ENCODE measurements around the gene DDX46.
"Not testable (repeated sequence)": the region's sequence is repeated elsewhere in the genome, so short reads cannot be mapped to it uniquely, and the experiment has no call there.

DDX46 gene, protein sequence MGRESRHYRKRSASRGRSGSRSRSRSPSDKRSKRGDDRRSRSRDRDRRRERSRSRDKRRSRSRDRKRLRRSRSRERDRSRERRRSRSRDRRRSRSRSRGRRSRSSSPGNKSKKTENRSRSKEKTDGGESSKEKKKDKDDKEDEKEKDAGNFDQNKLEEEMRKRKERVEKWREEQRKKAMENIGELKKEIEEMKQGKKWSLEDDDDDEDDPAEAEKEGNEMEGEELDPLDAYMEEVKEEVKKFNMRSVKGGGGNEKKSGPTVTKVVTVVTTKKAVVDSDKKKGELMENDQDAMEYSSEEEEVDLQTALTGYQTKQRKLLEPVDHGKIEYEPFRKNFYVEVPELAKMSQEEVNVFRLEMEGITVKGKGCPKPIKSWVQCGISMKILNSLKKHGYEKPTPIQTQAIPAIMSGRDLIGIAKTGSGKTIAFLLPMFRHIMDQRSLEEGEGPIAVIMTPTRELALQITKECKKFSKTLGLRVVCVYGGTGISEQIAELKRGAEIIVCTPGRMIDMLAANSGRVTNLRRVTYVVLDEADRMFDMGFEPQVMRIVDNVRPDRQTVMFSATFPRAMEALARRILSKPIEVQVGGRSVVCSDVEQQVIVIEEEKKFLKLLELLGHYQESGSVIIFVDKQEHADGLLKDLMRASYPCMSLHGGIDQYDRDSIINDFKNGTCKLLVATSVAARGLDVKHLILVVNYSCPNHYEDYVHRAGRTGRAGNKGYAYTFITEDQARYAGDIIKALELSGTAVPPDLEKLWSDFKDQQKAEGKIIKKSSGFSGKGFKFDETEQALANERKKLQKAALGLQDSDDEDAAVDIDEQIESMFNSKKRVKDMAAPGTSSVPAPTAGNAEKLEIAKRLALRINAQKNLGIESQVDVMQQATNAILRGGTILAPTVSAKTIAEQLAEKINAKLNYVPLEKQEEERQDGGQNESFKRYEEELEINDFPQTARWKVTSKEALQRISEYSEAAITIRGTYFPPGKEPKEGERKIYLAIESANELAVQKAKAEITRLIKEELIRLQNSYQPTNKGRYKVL

DNA sequence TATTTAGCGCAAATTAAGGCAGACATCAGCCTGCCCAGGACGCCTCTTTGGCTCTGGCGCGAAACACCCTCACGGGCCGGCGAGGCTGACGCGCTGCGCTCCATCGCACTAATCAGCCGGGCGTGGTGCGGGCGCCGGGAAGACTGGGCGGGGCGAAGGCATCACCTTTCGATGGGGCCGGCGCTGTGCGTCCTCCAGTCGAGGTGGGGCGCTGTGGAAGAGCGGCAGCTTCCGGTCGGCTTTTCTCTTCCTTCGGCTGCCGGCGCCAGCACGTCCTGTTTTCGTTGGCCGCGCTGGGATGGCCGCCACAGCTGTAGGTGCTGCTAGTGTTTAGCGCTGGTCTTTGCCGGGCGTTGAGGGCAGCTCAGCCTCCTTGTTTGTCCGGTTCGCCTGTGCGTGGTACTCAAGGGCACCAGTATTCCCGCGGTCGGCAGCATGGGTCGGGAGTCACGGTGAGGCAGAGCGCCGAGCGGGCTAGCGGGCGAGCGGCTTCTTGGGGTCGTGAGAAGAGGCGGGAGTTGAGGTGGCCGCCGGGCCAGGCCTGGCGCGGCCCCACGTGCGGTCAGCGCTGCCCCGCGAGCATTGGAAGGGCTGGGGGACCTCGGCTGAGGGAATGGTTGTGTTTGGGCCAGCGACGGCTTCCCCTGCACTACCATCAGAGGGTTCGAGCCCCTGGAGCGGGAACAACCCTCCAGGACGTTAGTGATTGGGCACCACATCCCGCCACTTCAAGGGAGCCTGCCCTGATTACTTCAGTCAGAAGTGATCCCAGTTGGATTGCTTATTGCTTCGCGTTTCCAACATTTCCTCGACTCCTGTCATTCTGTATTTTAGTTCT is at the start of gene DDX46:
TSS of gene DDX46 (plus strand) at position 276 of the 838 bp plus-strand sequence. CDS start at position 436, 160 bp downstream.
- TF ChIP-seq, protein P1, sequence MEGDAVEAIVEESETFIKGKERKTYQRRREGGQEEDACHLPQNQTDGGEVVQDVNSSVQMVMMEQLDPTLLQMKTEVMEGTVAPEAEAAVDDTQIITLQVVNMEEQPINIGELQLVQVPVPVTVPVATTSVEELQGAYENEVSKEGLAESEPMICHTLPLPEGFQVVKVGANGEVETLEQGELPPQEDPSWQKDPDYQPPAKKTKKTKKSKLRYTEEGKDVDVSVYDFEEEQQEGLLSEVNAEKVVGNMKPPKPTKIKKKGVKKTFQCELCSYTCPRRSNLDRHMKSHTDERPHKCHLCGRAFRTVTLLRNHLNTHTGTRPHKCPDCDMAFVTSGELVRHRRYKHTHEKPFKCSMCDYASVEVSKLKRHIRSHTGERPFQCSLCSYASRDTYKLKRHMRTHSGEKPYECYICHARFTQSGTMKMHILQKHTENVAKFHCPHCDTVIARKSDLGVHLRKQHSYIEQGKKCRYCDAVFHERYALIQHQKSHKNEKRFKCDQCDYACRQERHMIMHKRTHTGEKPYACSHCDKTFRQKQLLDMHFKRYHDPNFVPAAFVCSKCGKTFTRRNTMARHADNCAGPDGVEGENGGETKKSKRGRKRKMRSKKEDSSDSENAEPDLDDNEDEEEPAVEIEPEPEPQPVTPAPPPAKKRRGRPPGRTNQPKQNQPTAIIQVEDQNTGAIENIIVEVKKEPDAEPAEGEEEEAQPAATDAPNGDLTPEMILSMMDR (IDR thresholded peaks at IDR 0.05; ENCODE audit: insufficient read depth, low read length, missing control alignments): peak; percentile 91
- H3K4me3 ChIP-seq (ENCODE audit: low read depth, low read length): peak within 1 kb of the TSS; percentile 98
- peak; percentile 23 for DNase-seq (ENCODE audit: low read depth, low spot score)
- CTCF ChIA-PET: interaction anchor here (0.7 to 4.9 kb wide), 17 partner anchors 9 to 150 kb away, joined by 3 to 53 read pairs (median 4); partner anchors contain the start of genes CAMLG and PCBD2
- POLR2A ChIA-PET: interaction anchor here (0.9 kb wide), 1 partner anchor 9 kb away, joined by 4 read pairs; no protein-coding TSS in a partner anchor

DNA sequence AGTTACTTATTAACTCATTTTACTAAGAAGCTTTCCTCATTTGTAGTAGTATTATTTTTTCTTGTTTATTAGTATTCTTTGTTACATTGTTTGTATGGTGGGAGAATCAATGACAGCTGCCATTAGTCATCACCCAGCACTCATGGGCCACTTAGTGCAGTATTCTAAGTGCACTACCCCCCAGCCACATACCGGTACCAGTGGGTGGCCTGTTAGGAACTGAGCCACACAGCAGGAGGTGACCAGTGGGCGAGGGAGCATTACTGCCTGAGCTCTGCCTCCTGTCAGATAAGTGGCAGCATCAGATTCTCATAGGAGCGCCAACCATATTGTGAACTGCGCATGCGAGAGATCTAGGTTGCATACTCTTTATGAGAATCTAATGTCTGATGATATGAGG is 44.5 kb upstream of the DDX46 start:
- no peak overlapping the region for H3K4me3 ChIP-seq (ENCODE audit: low read depth, low read length)
- ChIA-PET CTCF (interaction anchor here (1.0 to 1.3 kb wide), 3 partner anchors 8 to 190 kb away, joined by 3 read pairs; no protein-coding TSS in a partner anchor), POLR2A (no interaction called here)
- TF ChIP-seq, protein P1 (IDR thresholded peaks at IDR 0.05; ENCODE audit: insufficient read depth, low read length, missing control alignments): no peak
- DNase-seq (ENCODE audit: low read depth, low spot score): no peak

DNA sequence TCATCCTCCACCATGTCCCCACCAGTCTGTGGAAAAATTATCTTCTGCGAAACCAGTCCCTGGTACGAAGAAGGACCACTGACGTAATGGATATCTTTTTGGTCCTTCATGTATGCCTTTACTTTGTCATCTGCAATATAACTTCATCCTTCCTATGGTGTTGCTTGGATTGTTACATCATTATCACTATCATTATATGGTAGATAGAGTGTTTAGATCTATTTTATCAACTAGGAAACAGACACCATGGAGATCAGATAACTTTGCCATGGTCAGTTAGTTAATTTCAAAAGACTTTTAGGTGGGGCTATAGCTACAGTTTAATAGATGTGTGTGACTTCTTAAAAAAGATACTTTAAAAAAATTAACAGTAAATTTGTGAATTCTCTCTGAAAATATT is 44.0 kb upstream of the DDX46 start:
- no peak overlapping the region for H3K4me3 ChIP-seq (ENCODE audit: low read depth, low read length)
- CTCF ChIA-PET: interaction anchor here (1.0 to 1.2 kb wide), 2 partner anchors 9 to 190 kb away, joined by 3 read pairs; no protein-coding TSS in a partner anchor
- TF ChIP-seq, protein P1 (IDR thresholded peaks at IDR 0.05; ENCODE audit: insufficient read depth, low read length, missing control alignments): no peak
- POLR2A ChIA-PET: no interaction called here
- DNase-seq (ENCODE audit: low read depth, low spot score): no peak

DNA sequence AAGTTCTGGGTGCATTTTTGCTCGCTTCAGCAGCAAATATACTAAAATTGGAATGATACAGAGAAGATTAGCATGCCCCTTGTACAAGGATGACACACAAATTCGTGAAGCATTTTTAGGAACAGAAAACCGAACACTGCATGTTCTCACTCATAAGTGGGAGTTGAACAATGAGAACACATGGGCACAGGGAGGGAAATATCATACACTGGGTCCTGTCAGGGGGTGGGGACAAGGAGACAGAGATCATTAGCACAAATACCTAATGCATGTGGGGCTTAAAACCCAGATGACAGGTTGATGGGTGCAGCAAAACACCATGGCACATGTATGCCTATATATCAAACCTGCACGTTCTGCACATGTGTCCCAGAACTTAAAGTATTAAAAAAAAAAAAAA is 43.1 kb upstream of the DDX46 start:
- POLR2A ChIA-PET: not testable (repeated sequence)

DNA sequence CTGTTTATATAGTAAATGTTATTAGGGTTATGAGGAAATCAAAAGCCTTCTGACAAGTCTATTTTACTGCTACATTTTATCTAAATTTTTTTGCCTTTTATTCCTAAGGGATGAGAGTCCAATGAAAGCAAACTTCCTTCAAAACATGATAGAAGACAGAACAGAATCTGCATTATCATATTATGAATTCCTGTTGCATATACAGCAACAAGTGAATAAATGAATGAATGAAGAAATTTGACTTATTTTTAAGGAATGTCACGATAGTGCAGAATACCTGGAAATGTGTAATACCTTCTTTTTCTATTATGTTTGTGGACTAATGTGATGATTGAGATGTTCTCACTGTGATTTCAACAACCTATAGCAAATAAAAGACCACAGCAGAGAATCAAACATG is 33.7 kb upstream of the DDX46 start:
- POLR2A ChIA-PET: no interaction called here
- CTCF ChIA-PET: interaction anchor here (0.6 to 1.0 kb wide), 3 partner anchors 16 to 181 kb away, joined by 3 read pairs; no protein-coding TSS in a partner anchor
- DNase-seq (ENCODE audit: low read depth, low spot score): no peak
- TF ChIP-seq, protein P1 (IDR thresholded peaks at IDR 0.05; ENCODE audit: insufficient read depth, low read length, missing control alignments): no peak
- no peak overlapping the region for H3K4me3 ChIP-seq (ENCODE audit: low read depth, low read length)

More for the DNA sequence above, 43.1 kb upstream of the DDX46 start:
- DNase-seq (ENCODE audit: low read depth, low spot score); CTCF ChIA-PET; H3K4me3 ChIP-seq (ENCODE audit: low read depth, low read length): not testable (repeated sequence)

DNA sequence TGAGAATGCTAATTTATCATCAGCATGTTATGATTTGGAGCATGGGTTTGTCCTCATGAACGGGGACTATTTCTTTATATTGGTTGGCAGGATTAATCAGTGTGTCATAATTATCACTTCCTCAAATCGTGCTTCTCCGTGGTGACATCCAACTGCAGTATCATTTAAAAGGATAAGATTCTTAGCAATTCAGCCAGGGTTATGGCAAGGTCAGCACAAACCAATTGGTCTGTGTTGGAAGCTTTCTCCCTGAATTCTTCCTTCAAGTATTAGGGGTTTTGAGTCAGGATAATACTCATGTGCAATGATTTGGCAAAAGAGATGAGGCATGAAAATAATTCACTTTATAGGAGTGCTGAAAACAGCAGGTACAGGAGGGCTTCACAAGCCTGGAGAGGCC is 25.8 kb upstream of the DDX46 start:
- H3K4me3 ChIP-seq (ENCODE audit: low read depth, low read length): no peak overlapping the region
- TF ChIP-seq, protein P1 (IDR thresholded peaks at IDR 0.05; ENCODE audit: insufficient read depth, low read length, missing control alignments): no peak
- CTCF ChIA-PET: no interaction called here
- no peak for DNase-seq (ENCODE audit: low read depth, low spot score)
- POLR2A ChIA-PET: no interaction called here

All from AG04449 (cell line).